ENCODE results near the gene RIPOR3. TPM values are rescaled to one million over a fixed set of nuclear protein-coding genes. Genes with fewer than 3 reads are reported as not detected.

The RIPOR3 gene
- polyA plus RNA-seq, 1 donor from 2014 or later: not detected

DNA sequence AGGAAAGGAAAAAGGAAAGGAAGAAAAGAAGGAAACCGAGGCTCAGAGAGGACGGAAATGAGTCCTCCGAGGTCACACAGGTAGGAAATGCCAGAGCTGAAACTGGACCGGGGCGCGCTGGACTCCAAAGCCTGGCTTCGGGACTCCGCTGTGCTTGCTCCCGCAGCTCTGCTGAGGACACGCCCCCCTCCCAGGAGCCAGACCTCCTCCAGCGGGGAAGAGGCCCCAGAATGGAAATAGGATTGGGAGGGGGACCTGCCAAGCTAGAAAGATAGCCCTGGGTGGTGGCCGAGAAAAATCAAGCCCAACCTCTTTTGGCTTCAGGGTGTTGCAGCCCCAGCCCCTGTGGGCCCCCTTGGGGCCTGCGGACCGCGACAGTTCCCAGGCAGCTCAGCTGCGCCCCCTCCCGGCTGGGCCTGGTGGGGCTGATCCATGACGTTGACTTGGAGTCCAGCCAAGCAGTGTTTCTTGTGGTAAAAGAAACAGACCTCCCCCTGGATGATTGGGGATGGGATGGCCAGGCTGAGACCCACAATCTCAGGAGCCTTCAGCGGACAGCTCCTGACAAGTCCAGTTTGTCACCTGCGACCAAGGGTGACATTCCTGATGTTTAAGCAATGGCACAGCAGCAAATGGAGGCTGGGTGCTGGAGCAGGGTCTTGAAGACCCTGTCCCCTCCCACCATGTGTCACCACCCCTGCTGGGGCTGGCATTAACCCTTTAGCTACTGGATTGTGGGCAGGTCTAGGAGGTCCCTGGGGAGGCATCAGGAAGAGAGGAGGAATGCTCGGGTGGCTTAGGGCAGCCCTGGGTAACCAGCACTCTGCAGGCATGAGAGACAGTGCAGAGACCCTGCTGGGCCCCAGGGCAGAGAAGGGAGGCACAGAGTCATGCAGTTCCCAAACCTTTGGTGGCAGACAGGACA lies 55.4 kb downstream of the RIPOR3 start:
- H3K4me3 ChIP-seq (ENCODE audit: low read length): no peak overlapping the region

DNA sequence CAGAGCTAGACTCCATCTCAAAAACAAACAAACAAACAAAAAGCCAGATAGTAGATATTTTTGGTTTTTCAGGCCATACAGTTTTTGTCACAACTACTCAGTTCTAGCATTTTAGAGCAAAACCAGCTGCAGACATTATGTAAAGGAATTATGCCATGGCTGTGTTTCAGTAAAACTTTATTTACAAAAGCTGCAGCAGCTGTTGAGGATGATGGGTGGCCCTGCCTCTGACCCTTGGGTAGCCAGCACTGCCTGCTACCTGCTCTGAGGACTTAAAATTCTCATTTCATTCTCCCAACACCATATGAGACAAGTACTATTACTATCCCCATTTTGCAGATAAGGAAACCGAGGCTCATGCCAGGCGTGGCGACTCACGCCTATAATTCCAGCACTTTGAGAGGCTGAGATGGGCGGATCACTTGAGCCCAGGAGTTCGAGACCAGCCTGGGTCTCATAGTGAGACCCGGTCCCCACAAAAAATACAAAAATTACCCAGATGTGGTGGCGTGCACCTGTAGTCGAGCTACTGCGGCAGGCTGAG lies 56.3 kb downstream of the RIPOR3 start:
- no peaks in the 10 kb centered on the region for H3K79me2 ChIP-seq (replicated peaks; ENCODE audit: insufficient read depth, low read length)
- H3K9me3 ChIP-seq (ENCODE audit: low read length): no peaks in the 10 kb centered on the region
- TF ChIP-seq EP300 (conservative IDR thresholded peaks at IDR 0.05; ENCODE audit: poor library complexity, severe bottlenecking): no peak
- no peaks in the 10 kb centered on the region for H3K36me3 ChIP-seq (ENCODE audit: insufficient read depth, low read length)
- H2AFZ ChIP-seq (ENCODE audit: low read depth, low read length): no peak overlapping the region
- H4K20me1 ChIP-seq (ENCODE audit: insufficient read depth): no peaks in the 10 kb centered on the region
- no peaks in the 10 kb centered on the region for H3K9me2 ChIP-seq (ENCODE audit: insufficient read depth, low read length)
- H3K4me2 ChIP-seq (ENCODE audit: low read length): no peak overlapping the region
- H3K27ac ChIP-seq (ENCODE audit: low read length): no peak overlapping the region
- no peak overlapping the region for H3K9ac ChIP-seq (ENCODE audit: low read length)
- no peaks in the 10 kb centered on the region for H3K27me3 ChIP-seq (ENCODE audit: insufficient read depth, low read depth, low read length)
- H3F3A ChIP-seq (ENCODE audit: insufficient read depth, low read length, poor library complexity, severe bottlenecking): no peaks in the 10 kb centered on the region
- no peak overlapping the region for H3K4me3 ChIP-seq (ENCODE audit: low read length)

More for the DNA sequence above, 55.4 kb downstream of the RIPOR3 start:
- Histone ChIP-seq H3F3A (ENCODE audit: insufficient read depth, low read length, poor library complexity, severe bottlenecking) (no peaks in the 10 kb centered on the region), H3K27me3 (ENCODE audit: insufficient read depth, low read depth, low read length) (no peaks in the 10 kb centered on the region), H3K79me2 (replicated peaks; ENCODE audit: insufficient read depth, low read length) (no peaks in the 10 kb centered on the region), H3K9me3 (ENCODE audit: low read length) (no peaks in the 10 kb centered on the region), H3K27ac (ENCODE audit: low read length) (no peak overlapping the region), H3K4me2 (ENCODE audit: low read length) (no peak overlapping the region), H3K9me2 (ENCODE audit: insufficient read depth, low read length) (no peaks in the 10 kb centered on the region), H3K9ac (ENCODE audit: low read length) (no peak overlapping the region), H2AFZ (ENCODE audit: low read depth, low read length) (no peak overlapping the region), H3K36me3 (ENCODE audit: insufficient read depth, low read length) (no peaks in the 10 kb centered on the region), H4K20me1 (ENCODE audit: insufficient read depth) (no peaks in the 10 kb centered on the region)
- no peak for TF ChIP-seq POLR2AphosphoS5 (IDR thresholded peaks at IDR 0.05)
- no peak for TF ChIP-seq SMC3 (conservative IDR thresholded peaks at IDR 0.05; ENCODE audit: poor library complexity)
- no peak for TF ChIP-seq EP300 (conservative IDR thresholded peaks at IDR 0.05; ENCODE audit: poor library complexity, severe bottlenecking)
- no peak for TF ChIP-seq EZH2 (IDR thresholded peaks at IDR 0.05; ENCODE audit: borderline replicate concordance, insufficient read depth, low read length, poor library complexity, severe bottlenecking)
- TF ChIP-seq MXI1 (conservative IDR thresholded peaks at IDR 0.05; ENCODE audit: poor library complexity, severe bottlenecking): no peak
- TF ChIP-seq, protein P1, sequence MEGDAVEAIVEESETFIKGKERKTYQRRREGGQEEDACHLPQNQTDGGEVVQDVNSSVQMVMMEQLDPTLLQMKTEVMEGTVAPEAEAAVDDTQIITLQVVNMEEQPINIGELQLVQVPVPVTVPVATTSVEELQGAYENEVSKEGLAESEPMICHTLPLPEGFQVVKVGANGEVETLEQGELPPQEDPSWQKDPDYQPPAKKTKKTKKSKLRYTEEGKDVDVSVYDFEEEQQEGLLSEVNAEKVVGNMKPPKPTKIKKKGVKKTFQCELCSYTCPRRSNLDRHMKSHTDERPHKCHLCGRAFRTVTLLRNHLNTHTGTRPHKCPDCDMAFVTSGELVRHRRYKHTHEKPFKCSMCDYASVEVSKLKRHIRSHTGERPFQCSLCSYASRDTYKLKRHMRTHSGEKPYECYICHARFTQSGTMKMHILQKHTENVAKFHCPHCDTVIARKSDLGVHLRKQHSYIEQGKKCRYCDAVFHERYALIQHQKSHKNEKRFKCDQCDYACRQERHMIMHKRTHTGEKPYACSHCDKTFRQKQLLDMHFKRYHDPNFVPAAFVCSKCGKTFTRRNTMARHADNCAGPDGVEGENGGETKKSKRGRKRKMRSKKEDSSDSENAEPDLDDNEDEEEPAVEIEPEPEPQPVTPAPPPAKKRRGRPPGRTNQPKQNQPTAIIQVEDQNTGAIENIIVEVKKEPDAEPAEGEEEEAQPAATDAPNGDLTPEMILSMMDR (IDR thresholded peaks at IDR 0.05; ENCODE audit: poor library complexity, severe bottlenecking): no peak
- no peak for TF ChIP-seq TAF1 (IDR thresholded peaks at IDR 0.05; ENCODE audit: low read depth)
- no peak for TF ChIP-seq RAD21 (conservative IDR thresholded peaks at IDR 0.05)
- TF ChIP-seq, protein P2, sequence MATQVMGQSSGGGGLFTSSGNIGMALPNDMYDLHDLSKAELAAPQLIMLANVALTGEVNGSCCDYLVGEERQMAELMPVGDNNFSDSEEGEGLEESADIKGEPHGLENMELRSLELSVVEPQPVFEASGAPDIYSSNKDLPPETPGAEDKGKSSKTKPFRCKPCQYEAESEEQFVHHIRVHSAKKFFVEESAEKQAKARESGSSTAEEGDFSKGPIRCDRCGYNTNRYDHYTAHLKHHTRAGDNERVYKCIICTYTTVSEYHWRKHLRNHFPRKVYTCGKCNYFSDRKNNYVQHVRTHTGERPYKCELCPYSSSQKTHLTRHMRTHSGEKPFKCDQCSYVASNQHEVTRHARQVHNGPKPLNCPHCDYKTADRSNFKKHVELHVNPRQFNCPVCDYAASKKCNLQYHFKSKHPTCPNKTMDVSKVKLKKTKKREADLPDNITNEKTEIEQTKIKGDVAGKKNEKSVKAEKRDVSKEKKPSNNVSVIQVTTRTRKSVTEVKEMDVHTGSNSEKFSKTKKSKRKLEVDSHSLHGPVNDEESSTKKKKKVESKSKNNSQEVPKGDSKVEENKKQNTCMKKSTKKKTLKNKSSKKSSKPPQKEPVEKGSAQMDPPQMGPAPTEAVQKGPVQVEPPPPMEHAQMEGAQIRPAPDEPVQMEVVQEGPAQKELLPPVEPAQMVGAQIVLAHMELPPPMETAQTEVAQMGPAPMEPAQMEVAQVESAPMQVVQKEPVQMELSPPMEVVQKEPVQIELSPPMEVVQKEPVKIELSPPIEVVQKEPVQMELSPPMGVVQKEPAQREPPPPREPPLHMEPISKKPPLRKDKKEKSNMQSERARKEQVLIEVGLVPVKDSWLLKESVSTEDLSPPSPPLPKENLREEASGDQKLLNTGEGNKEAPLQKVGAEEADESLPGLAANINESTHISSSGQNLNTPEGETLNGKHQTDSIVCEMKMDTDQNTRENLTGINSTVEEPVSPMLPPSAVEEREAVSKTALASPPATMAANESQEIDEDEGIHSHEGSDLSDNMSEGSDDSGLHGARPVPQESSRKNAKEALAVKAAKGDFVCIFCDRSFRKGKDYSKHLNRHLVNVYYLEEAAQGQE (IDR thresholded peaks at IDR 0.05; ENCODE audit: borderline replicate concordance): no peak
